Measurements from ENCODE around the gene MRPL45. TPM values are rescaled to one million over a fixed set of nuclear protein-coding genes. Genes with fewer than 3 reads are reported as not detected.

MRPL45 gene
- total and polyA plus RNA-seq, 10 of the 15 experiments (the other 5 are each of a cell fraction or from before 2014, with no cell fraction given) = 37.5 to 128 (median 59.6) TPM

GRCh38 chr17:38351412-38352222 is 54.6 kb downstream of the MRPL45 start, which contains the start of gene SOCS7 (continued):
- TF ChIP-seq SKIL (IDR thresholded peaks at IDR 0.05; ENCODE audit: low read depth, poor library complexity, severe bottlenecking) (no peak), NFXL1 (IDR thresholded peaks at IDR 0.05; ENCODE audit: borderline replicate concordance) (no peak), ZNF592 (IDR thresholded peaks at IDR 0.05) (no peak), IRF5 (IDR thresholded peaks at IDR 0.05; ENCODE audit: borderline replicate concordance) (no peak), SMC3 (IDR thresholded peaks at IDR 0.05; ENCODE audit: borderline replicate concordance, low read length) (no peak), HDAC2 (IDR thresholded peaks at IDR 0.05) (no peak), DPF2 (IDR thresholded peaks at IDR 0.05) (peak; percentile 22; the same call in 1 of the 2 replicates), LARP7 (IDR thresholded peaks at IDR 0.05) (0 out of 2 replicates have a peak, but pooled peaks have one; percentile 61), IKZF1 (conservative IDR thresholded peaks at IDR 0.05) (peak; percentile 80), NRF1 (conservative IDR thresholded peaks at IDR 0.05; ENCODE audit: low read depth, low read length) (no peak), FOXM1 (IDR thresholded peaks at IDR 0.05; ENCODE audit: low read depth, low read length) (no peak), SP1 (IDR thresholded peaks at IDR 0.05; ENCODE audit: low read depth, low read length) (peak; percentile 55), SUZ12 (IDR thresholded peaks at IDR 0.05; ENCODE audit: unreplicated experiment) (no peak), EED (IDR thresholded peaks at IDR 0.05; ENCODE audit: low read depth) (peak; percentile 77)
- TF ChIP-seq, protein P1, sequence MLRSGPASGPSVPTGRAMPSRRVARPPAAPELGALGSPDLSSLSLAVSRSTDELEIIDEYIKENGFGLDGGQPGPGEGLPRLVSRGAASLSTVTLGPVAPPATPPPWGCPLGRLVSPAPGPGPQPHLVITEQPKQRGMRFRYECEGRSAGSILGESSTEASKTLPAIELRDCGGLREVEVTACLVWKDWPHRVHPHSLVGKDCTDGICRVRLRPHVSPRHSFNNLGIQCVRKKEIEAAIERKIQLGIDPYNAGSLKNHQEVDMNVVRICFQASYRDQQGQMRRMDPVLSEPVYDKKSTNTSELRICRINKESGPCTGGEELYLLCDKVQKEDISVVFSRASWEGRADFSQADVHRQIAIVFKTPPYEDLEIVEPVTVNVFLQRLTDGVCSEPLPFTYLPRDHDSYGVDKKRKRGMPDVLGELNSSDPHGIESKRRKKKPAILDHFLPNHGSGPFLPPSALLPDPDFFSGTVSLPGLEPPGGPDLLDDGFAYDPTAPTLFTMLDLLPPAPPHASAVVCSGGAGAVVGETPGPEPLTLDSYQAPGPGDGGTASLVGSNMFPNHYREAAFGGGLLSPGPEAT (IDR thresholded peaks at IDR 0.05; ENCODE audit: low read depth) = 0 out of 2 replicates have a peak, but pooled peaks have one; percentile 39
- TF ChIP-seq, protein P2, sequence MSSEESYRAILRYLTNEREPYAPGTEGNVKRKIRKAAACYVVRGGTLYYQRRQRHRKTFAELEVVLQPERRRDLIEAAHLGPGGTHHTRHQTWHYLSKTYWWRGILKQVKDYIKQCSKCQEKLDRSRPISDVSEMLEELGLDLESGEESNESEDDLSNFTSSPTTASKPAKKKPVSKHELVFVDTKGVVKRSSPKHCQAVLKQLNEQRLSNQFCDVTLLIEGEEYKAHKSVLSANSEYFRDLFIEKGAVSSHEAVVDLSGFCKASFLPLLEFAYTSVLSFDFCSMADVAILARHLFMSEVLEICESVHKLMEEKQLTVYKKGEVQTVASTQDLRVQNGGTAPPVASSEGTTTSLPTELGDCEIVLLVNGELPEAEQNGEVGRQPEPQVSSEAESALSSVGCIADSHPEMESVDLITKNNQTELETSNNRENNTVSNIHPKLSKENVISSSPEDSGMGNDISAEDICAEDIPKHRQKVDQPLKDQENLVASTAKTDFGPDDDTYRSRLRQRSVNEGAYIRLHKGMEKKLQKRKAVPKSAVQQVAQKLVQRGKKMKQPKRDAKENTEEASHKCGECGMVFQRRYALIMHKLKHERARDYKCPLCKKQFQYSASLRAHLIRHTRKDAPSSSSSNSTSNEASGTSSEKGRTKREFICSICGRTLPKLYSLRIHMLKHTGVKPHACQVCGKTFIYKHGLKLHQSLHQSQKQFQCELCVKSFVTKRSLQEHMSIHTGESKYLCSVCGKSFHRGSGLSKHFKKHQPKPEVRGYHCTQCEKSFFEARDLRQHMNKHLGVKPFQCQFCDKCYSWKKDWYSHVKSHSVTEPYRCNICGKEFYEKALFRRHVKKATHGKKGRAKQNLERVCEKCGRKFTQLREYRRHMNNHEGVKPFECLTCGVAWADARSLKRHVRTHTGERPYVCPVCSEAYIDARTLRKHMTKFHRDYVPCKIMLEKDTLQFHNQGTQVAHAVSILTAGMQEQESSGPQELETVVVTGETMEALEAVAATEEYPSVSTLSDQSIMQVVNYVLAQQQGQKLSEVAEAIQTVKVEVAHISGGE (CRISPR knock-in tag; IDR thresholded peaks at IDR 0.05) = no peak

Measured in GM12878 (cell line).